GM12801 (cell line): ENCODE measurements around the gene BAHD1.

ENCODE experiments used
- CTCF ChIP-seq: IDR thresholded peaks from one replicate; pipeline ENCODE4 v1.5.1; 2011; ENCODE audit warnings: control low read depth; ENCODE audit not compliant: insufficient read length; ENCODE audit errors: extremely low read depth

Gene BAHD1

GRCh38 chr15:40466426-40467260 lies 25.9 kb downstream of the BAHD1 start:
- TF ChIP-seq CTCF = no peak

GRCh38 chr15:40467261-40467615 lies 26.5 kb downstream of the BAHD1 start:
- no peak for TF ChIP-seq CTCF

GRCh38 chr15:40468898-40469331 lies 28.2 kb downstream of the BAHD1 start:
- no peak for TF ChIP-seq CTCF

- no peak for TF ChIP-seq CTCF
Observed at GRCh38 chr15:40469776-40470390, 29.1 kb downstream of the BAHD1 start.

GRCh38 chr15:40470423-40471104 lies 29.8 kb downstream of the BAHD1 start, which contains the start of gene CHST14:
Gene CHST14 (plus strand): TSS chr15:40470984. CDS start chr15:40471214, 230 bp downstream.
- no peak for TF ChIP-seq CTCF

- TF ChIP-seq CTCF = no peak
Observed at GRCh38 chr15:40471105-40471807, 30.5 kb downstream of the BAHD1 start.

- no peak for TF ChIP-seq CTCF
Observed at GRCh38 chr15:40471808-40472150, 31.0 kb downstream of the BAHD1 start.
